ENCODE data around the gene ZNF236.

The ZNF236 gene

GRCh38 chr18:76895498-76895897 lies 73.1 kb downstream of the ZNF236 start:
- no peak for DNase-seq (ENCODE audit: low read depth)
- no peak for TF ChIP-seq CTCF (IDR thresholded peaks at IDR 0.05; ENCODE audit: control insufficient read depth, extremely low read depth, insufficient read depth)
- no peak overlapping the region for H3K4me3 ChIP-seq (ENCODE audit: low read depth, low read length)

GRCh38 chr18:76896677-76897076 lies 74.3 kb downstream of the ZNF236 start:
- no peak overlapping the region for H3K4me3 ChIP-seq (ENCODE audit: low read depth, low read length)
- no peak for TF ChIP-seq CTCF (IDR thresholded peaks at IDR 0.05; ENCODE audit: control insufficient read depth, extremely low read depth, insufficient read depth)
- DNase-seq (ENCODE audit: low read depth) = no peak

GRCh38 chr18:76897257-76897656 lies 74.9 kb downstream of the ZNF236 start:
- DNase-seq (ENCODE audit: low read depth) = no peak
- no peak for TF ChIP-seq CTCF (IDR thresholded peaks at IDR 0.05; ENCODE audit: control insufficient read depth, extremely low read depth, insufficient read depth)
- no peak overlapping the region for H3K4me3 ChIP-seq (ENCODE audit: low read depth, low read length)

GRCh38 chr18:76903386-76903785 lies 81.0 kb downstream of the ZNF236 start:
- no peak for TF ChIP-seq CTCF (IDR thresholded peaks at IDR 0.05; ENCODE audit: control insufficient read depth, extremely low read depth, insufficient read depth)
- no peak for DNase-seq (ENCODE audit: low read depth)

GRCh38 chr18:76905821-76906220 lies 83.5 kb downstream of the ZNF236 start:
- no peak for DNase-seq (ENCODE audit: low read depth)
- no peak overlapping the region for H3K4me3 ChIP-seq (ENCODE audit: low read depth, low read length)
- TF ChIP-seq CTCF (IDR thresholded peaks at IDR 0.05; ENCODE audit: control insufficient read depth, extremely low read depth, insufficient read depth) = no peak

More at GRCh38 chr18:76903386-76903785, 81.0 kb downstream of the ZNF236 start:
- no peak overlapping the region for H3K4me3 ChIP-seq (ENCODE audit: low read depth, low read length)

- no peak for DNase-seq (ENCODE audit: low read depth)
- H3K4me3 ChIP-seq (ENCODE audit: low read depth, low read length) = no peak overlapping the region
- no peak for TF ChIP-seq CTCF (IDR thresholded peaks at IDR 0.05; ENCODE audit: control insufficient read depth, extremely low read depth, insufficient read depth)
These were observed 85.9 kb downstream of the ZNF236 start for GRCh38 chr18:76908277-76908676.

- DNase-seq (ENCODE audit: low read depth) = no peak
- TF ChIP-seq CTCF (IDR thresholded peaks at IDR 0.05; ENCODE audit: control insufficient read depth, extremely low read depth, insufficient read depth) = no peak
- no peak overlapping the region for H3K4me3 ChIP-seq (ENCODE audit: low read depth, low read length)
These were observed 87.1 kb downstream of the ZNF236 start for GRCh38 chr18:76909439-76909838.

Measured in LNCaP clone FGC (cell line).